GM13976 (cell line): ENCODE data around the gene HBZ.
"Not testable (repeated sequence)": the region's sequence is repeated elsewhere in the genome, so short reads cannot be mapped to it uniquely, and the experiment has no call there.

Experiments used
- DNase-seq: peaks from one replicate; pipeline ENCODE4 v3.0.0; 2012; ENCODE audit warnings: low spot score
- CTCF ChIP-seq: IDR thresholded peaks from 2 replicates; pipeline ENCODE4 v1.5.1; 2012; ENCODE audit warnings: borderline replicate concordance, mild to moderate bottlenecking; ENCODE audit not compliant: insufficient read depth; ENCODE audit errors: extremely low read depth, missing control alignments, control extremely low read depth
- in situ Hi-C: fragments of 300-500 bp; cut with MboI; formaldehyde crosslinking; loops from one replicate; pipeline ENCODE4 v1.12.0; 2022; ENCODE audit warnings: low sequenced_read_pairs, mixed read lengths, inconsistent platforms; ENCODE audit not compliant: unreplicated experiment

The HBZ gene

GRCh38 chr16:144797-145252, 7.6 kb upstream of the HBZ start:
- in situ Hi-C loops: no loop called here
- no peak for DNase-seq
- TF ChIP-seq CTCF: no peak

- no peak for DNase-seq
- TF ChIP-seq CTCF: no peak
- in situ Hi-C loops: no loop called here
These were observed 5.8 kb upstream of the HBZ start for GRCh38 chr16:146646-147045.

GRCh38 chr16:149024-149660, 3.3 kb upstream of the HBZ start:
- no peak for TF ChIP-seq CTCF
- in situ Hi-C loops: no loop called here
- DNase-seq: no peak

- in situ Hi-C loops, DNase-seq: not testable (repeated sequence)
These were observed 681 bp downstream of the HBZ start for GRCh38 chr16:153129-153521.

GRCh38 chr16:153550-154216, 1.2 kb downstream of the HBZ start:
- DNase-seq, in situ Hi-C loops: not testable (repeated sequence)

- in situ Hi-C loops: no loop called here
- TF ChIP-seq CTCF: no peak
- peak; percentile 80 for DNase-seq
These were observed 2.0 kb downstream of the HBZ start for GRCh38 chr16:154217-155030.

- DNase-seq: no peak
- no peak for TF ChIP-seq CTCF
- in situ Hi-C loops: no loop called here
These were observed 2.6 kb downstream of the HBZ start for GRCh38 chr16:155031-155398.
